ENCODE results near the gene ZNF410. TPM values are rescaled to one million over a fixed set of nuclear protein-coding genes. Genes with fewer than 3 reads are reported as not detected.

ZNF410 gene
- polyA plus RNA-seq, 1 donor = 33.1 TPM

DNA sequence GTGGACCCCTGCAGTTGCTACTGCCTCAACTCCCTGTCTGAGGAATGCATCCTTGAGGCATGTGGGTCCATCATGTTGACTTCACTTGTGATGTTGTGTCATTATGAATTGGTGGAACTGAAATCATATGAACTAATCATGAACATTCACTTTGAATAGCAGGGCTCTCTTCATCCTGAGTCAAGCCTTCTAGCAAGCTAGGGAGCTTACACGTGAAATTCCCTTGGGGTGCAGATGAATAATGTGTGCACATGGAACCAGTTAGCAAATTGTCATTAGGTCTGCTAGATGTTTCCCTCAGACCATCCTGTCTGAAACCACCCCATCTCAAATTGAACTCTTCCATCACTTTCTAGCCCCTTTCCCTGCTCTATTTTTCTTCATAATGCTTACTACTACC, 67.1 kb downstream of the ZNF410 start:
- DNase-seq (ENCODE audit: low read depth) = no peak

DNA sequence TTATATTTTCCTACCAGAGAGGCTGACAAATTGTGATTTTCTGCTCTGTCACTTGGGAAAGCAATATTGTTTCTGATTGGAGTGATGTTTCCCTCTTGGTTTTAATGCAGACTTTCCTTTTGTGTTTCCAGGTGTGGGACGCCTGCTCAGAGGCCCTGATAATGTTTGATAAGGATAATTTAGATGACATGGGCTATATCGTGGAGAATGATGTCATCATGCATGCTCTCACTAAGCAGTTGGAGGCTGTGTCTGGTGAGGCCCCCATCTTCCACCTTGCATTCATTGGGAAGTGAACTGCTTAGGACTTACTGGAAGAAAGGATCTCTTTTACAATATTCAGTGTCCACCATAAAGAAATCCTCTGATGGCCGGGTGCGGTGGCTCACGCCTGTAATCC, 69.0 kb downstream of the ZNF410 start:
- DNase-seq (ENCODE audit: low read depth) = no peak

DNA sequence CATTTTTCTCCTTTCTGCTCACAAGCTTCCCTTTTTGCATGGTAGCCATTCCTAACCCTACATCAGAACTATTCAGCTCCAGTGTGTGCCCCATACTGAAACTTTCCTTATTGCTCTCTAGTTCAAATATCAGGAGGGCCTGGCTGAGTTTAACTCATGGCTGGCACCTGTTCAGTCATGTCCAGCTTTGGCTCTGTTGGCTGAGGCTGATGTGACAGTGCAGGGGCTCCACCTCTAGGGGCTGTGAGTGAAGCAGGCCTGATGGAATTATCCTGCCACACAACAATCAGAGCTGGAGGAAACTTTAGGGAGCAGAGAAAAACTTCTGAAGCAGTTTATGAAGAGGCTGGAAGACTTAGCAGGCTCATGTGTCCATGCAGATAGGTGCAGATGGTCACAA, 71.9 kb downstream of the ZNF410 start:
- no peak for DNase-seq (ENCODE audit: low read depth)

DNA sequence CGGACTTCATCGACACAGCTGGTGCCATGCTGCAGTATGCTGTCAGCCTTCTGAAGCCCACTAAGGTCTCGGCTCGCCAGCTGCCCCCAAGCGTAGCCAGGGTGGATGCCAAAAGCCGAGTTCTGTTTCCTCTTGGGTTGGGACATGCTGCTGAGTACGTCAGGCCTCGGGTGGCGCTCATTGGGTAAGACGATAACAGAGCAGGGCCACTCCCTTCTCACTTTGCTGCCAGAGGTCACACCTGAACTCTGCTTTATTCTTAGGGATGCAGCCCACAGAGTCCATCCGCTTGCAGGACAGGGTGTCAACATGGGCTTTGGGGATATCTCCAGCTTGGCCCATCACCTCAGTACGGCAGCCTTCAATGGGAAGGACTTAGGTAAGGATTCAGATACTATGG, 74.5 kb downstream of the ZNF410 start:
- no peak for DNase-seq (ENCODE audit: low read depth)

DNA sequence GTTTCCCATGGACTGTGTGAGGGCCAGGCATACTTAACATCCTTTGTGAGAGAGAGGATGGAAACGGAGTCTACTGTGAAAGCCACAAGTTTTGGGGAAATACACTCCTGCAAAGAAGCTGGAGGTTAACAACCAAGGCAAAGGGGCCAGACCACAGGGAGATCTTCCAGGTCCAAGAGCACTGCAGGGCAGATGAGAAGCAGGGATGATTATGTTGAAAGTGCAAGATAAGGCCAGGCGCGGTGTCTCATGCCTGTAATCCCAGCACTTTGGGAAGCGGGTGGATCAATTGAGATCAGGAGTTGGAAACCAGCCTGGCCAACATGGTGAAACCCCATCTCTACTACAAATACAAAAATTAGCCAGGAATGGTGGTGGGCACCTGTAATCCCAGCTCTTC, 78.6 kb downstream of the ZNF410 start:
- DNase-seq (ENCODE audit: low read depth) = no peak

DNA sequence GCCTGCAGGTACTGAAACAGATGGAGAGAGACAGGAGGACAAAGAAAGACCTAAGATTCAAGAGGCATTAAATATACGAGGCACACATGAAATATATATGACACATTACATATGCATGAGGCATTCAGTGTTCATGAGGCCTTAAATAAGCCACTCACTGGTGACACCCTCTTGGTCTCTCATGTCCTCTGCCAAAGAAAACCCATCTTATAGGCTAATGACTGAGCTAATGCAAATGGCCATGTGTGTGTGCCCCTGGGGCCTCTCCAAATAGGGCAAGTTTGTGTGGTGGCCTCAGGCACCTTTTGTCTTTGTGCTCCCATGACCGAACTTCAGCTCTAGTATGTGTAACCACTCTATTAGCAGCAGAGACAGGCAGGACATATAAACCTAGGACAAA, 82.2 kb downstream of the ZNF410 start:
- no peak for DNase-seq (ENCODE audit: low read depth)

DNA sequence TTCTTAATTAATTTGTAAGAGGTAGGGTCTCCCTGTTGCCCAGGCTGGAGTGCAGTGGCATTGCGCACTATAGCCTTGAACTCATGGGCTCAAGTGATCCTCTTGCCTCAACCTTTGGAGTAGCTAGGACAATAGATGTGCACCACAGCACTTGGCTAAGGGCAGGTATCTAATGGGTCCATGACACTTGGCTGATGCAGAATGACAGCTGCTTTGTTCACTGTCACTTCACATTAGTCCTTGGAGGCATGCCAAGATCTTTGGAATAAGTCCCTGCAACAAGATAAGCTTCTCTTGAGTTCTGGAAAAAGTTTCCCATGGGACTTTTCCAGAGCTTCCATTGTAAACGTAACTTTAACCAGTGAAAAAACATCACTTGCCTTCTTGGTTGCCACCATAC, 86.8 kb downstream of the ZNF410 start:
- DNase-seq (ENCODE audit: low read depth) = no peak

DNA sequence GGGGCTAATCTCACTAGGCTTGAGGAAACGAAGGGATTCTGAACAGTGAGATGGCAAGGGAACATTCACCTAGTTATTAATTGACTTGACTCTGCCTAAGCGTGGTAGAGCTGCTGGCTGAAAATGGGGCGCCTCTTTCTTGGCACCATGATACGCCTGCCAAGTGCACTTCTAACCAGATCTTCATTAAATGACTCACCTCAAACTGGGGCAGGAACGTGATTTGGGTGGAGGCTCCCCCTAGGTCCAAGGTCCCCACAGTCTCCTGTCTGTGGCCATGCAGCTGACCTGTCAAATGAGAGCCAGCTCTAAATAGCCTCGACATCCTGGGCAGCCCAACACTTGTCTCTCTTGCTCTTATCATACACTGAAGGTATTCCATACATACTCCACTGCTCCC, 89.5 kb downstream of the ZNF410 start:
- DNase-seq (ENCODE audit: low read depth) = no peak

DNA sequence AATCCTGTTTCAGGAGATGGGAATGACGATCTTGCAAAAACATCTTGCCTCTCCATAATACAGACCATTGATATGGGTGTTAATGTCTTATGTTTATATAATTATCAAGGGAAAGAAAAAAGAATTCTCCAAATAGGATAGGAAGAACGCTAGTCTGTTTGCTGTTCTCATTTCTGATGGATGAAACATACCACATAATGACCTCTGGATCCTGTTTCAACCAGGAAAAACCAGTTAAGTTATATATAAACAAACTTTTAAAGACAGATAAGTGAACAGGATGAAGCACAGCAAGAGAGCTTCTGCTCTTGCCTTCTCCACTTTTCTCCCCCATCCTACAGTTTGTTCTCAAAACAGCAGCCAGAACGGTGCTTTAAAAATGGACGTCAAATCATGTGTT, 91.2 kb downstream of the ZNF410 start:
- no peak for DNase-seq (ENCODE audit: low read depth)

Other genes with a start within 250 kb of the ZNF410 start
- gene DNAL1, start 241.9 kb upstream of the ZNF410 start, polyA plus RNA-seq (ENCODE audit: insufficient read length) = 6.8 TPM
- gene PNMA1, start 172.5 kb upstream of the ZNF410 start, polyA plus RNA-seq (ENCODE audit: insufficient read length) = 23.8 TPM
- gene PTGR2, start 35.0 kb upstream of the ZNF410 start, polyA plus RNA-seq (ENCODE audit: insufficient read length) = 13.5 TPM
- gene FAM161B, start 63.2 kb downstream of the ZNF410 start, polyA plus RNA-seq (ENCODE audit: insufficient read length) = 7.4 TPM
- 44.7 TPM for gene COQ6, start 63.4 kb downstream of the ZNF410 start, polyA plus RNA-seq (ENCODE audit: insufficient read length)
- gene ENTPD5, start 132.4 kb downstream of the ZNF410 start, polyA plus RNA-seq (ENCODE audit: insufficient read length) = 15.6 TPM
- 6.6 TPM for gene BBOF1, start 132.5 kb downstream of the ZNF410 start, polyA plus RNA-seq (ENCODE audit: insufficient read length)
- gene ALDH6A1, start 197.6 kb downstream of the ZNF410 start, polyA plus RNA-seq (ENCODE audit: insufficient read length) = 13.2 TPM
- gene LIN52, start 198.1 kb downstream of the ZNF410 start, polyA plus RNA-seq (ENCODE audit: insufficient read length) = 8.8 TPM

Data from forelimb muscle (tissue), 1 donor.